Stimulated activated naive CD4-positive, alpha-beta T cell treated with Interleukin-2 at 50 U/mL for 16 hours (primary cell): ENCODE data around the gene LGR5.

ENCODE experiments used
- DNase-seq: peaks from one replicate; lab custom pipeline; 2025; lab: John Stamatoyannopoulos, UW

Gene LGR5

GRCh38 chr12:71594214-71594948 lies 154.8 kb downstream of the LGR5 start:
- DNase-seq, result no peak

- no peak for DNase-seq
Observed at GRCh38 chr12:71599210-71599609, 159.6 kb downstream of the LGR5 start.

GRCh38 chr12:71601546-71601945 lies 161.9 kb downstream of the LGR5 start:
- no peak for DNase-seq

GRCh38 chr12:71602761-71603577 lies 163.4 kb downstream of the LGR5 start:
- DNase-seq, result no peak

- no peak for DNase-seq
Observed at GRCh38 chr12:71605039-71605438, 165.4 kb downstream of the LGR5 start.

- no peak for DNase-seq
Observed at GRCh38 chr12:71607494-71608330, 168.1 kb downstream of the LGR5 start.

- DNase-seq, result no peak
Observed at GRCh38 chr12:71610031-71610795, 170.6 kb downstream of the LGR5 start.

- no peak for DNase-seq
Observed at GRCh38 chr12:71621938-71622337, 182.3 kb downstream of the LGR5 start.

- DNase-seq, result no peak
Observed at GRCh38 chr12:71625476-71625875, 185.9 kb downstream of the LGR5 start.

GRCh38 chr12:71626098-71626497 lies 186.5 kb downstream of the LGR5 start:
- DNase-seq, result no peak

- DNase-seq, result no peak
Observed at GRCh38 chr12:71626768-71627167, 187.2 kb downstream of the LGR5 start.

- no peak for DNase-seq
Observed at GRCh38 chr12:71627438-71628002, 187.9 kb downstream of the LGR5 start.
